GM20431 (cell line): Measurements from ENCODE around the gene RASSF5.

Experiments used
- in situ Hi-C: fragments of 300-500 bp; cut with MseI, MboI; formaldehyde crosslinking; loops from one replicate; pipeline ENCODE4 v1.15.0; 2020; ENCODE audit warnings: low sequenced_read_pairs; ENCODE audit not compliant: unreplicated experiment

The RASSF5 gene

DNA sequence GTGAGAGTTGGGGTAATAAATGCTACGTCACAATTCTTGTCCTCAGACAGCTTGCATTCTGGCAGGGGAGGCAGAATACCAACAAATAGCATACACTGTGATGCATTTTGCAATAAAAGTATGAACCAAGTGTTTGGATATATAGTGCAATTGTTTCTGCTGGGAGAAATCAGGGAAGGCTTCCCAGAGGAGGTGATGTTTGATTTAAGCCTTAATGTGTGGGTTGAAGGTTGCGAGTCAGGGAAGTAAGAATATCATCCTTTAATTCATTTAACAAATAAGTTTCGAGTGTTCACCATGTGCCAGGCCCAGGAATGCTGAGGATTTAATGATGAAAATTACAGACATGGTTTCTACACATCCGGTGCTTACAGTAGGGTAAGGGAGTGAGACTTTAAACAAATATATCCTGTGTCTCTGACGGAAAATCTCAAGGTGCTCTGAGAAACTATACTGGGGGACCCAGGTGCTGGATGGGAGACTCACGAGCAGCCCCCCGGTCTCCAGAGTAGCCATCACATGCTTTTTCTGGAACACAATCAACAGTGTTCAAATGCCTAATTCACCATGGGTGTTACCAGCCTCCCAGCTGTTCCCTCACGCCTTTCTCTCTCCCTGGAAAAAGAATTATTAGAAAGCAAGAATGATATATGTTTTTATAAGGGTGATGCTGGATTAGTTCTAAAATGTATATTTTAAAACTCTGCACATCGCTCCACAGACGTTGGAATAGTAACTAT is 31.7 kb downstream of the RASSF5 start:
- in situ Hi-C loops = no loop called here

DNA sequence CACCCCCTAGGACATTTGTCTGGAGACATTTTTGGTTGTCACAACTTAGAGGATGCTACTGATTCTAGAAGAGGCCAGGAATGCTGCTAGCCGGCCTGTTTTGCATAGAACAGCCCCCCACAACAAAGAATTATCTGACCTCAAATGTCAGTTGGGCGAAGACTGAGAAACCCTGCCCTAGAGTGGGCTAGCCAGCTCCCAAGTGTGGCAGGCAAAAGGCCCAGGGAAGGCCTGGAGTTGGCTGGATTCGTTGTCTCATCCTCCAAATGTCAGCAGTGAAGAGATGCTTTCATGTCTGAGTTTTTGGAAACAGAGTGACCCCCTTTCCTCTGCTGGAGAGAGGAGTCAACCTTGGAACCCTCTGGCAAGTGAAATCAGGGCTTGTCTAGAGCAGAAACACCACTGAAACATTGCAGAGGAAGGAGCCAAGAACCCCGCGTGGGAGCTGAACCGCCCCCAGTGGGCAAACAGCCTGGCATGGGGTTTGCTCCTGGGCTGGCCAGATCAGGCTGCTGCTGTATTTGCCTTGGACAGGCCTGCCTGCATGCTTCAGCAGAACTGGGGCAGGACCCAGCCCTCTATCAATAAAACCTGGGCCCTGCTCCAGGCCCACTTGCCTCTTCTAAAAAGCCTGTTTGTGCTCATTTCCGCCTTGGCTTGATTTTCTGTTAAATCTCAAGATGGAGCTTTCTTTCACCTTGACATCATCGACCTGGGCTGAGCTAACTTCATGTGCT is 32.9 kb downstream of the RASSF5 start:
- in situ Hi-C loops = loop anchor here (5.0 kb wide), 1 partner anchor 47 kb away; no protein-coding TSS in a partner anchor

DNA sequence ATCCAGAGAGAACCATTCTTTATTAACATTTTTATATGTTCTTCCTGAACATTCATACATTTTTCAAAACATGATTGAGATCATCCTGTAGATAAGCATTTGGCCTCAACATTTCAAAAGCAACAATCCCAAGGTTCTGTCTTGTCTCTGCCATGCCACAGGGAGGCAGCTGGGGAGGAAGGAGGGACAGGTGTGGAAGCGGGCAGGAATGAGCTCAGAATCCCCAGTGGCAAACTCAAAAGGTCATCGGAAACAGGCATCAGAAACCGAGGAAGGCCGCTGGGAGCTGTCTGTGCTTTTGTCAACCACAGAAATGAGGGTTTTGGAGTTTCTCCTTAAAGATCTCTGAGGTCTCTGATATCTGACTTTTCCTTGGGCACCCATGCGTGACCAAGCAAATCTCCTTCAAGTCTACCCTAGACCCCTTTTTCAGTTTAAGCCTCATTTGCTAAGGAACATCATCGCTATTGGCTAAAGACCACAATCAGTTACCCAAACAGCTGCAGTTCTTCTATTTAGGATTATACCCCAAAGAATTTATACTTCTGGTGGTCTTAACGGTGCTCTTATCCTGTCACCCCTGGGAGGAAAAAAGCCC is 34.0 kb downstream of the RASSF5 start:
- in situ Hi-C loops = loop anchor here (5.0 kb wide), 1 partner anchor 46 kb away; no protein-coding TSS in a partner anchor

DNA sequence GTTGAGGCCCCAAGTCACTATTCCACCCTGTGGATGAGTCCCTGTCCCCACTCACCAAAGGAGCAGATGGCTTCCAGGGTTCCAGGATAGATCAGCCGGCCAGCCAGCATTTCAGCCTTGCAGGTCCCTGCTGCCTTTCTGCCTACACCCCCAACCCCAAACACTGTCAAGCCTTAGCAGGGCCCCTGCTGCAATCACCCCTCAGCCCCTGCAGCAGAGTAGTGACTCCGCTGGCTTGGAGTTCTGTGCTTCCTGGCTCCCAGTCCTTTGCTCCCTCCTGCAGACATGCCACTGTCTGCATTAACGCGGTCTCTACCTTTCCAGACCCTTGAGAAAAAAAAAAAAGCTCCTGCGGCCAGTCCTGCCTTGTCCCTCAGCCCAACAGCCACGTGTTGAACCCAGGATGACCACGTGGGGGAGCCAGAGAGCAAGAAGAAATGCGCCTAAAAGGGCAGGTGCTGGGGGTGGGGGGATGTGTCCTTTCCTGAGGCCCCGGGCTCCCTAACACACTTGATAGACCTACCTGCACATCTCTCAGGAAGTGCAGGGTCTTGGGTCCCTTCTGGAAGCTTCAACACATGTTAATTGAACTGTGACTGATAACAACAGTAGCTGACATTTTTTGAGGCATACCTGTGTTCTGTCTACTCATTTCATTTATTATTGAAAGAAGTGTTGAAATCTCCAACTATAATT is 37.4 kb downstream of the RASSF5 start:
- in situ Hi-C loops = loop anchor here (5.0 kb wide), 1 partner anchor 43 kb away; no protein-coding TSS in a partner anchor

DNA sequence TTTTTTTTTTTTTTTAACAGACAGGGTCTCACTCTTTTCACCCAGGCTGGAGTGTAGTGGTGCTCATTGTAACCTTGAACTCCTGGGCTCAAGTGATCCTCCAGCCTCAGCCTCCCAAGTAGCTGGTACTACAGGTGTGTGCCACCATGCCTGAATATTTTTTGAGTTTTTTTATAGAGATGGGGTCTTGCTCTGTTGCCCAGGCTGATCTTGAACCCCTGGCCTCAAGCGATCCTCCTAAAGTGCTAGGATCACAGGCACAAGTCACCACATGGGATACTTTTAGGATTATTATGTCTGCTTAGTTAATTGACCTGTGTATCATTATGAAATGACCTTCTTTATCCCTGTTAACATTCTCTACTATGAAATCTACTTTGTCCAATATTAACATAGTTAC is 38.0 kb downstream of the RASSF5 start:
- in situ Hi-C loops = no loop called here

DNA sequence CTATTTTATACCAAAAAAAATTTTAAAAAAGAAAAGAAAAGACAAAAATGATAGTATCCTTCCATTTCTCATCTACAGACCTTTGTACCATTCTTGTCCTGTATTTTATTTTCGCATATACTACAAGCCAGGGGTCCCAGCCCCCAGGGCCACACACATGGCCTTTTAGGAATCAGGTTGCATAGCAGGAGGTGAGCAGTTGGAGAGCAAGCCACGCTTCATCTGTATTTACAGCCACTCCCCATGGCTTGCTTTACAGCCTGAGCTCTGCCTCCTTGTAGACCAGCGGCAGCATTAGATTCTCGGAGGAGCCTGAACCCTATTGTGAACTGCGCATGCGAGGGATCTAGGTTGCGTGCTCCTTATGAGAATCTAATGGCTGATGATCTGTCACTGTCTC is 39.8 kb downstream of the RASSF5 start:
- in situ Hi-C loops = no loop called here

DNA sequence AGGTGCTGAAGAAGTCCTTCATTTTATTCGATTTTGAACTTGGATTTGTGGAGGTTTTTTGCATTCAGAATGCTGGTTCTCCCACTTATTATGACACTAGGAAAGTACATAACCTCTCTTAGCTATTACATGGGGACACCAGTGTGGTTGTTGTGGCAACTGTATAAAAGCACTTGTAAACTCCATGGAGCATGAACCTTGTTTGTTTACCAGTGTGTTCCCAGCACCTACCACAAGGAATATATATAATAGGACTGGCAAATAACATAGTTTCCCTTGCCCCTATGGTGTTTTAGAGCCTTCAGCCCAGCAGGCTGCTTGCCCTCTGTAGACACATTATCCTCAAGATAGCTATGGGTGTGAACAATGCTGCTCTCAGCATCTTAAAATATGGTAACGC is 43.1 kb downstream of the RASSF5 start:
- in situ Hi-C loops = no loop called here

DNA sequence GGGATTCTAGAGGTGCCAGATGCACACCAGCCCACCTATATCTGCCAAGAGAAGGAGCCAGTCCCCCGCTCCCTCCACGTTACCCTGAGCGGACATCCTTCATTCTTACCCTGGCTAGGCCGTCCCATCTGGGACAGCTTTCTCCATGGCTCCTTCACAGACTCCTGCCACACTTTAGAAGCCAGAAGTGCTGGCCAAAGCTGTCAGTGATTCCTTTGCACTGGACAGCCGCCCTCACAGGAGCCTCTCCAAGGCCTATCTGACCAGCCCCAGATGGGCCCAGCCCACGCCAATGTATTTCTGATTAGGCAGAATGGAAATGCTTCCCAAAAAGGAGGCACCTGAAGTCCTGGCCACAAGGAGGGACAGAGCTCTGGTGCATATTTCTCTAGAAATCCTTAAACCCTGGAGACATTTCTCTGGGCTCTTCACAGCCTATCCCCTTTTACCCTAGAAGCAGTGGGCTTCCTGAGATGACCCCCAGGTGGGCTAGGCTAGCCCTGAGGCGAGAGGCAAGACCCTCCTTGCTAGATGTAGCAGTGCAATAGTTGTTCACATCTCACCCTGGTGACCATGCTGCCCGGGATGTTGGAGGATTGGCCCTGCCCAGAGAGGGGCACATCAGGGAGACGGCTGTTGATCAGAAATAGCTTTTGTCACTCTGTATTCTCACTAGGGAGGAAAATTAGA is 44.1 kb downstream of the RASSF5 start:
- in situ Hi-C loops = no loop called here

DNA sequence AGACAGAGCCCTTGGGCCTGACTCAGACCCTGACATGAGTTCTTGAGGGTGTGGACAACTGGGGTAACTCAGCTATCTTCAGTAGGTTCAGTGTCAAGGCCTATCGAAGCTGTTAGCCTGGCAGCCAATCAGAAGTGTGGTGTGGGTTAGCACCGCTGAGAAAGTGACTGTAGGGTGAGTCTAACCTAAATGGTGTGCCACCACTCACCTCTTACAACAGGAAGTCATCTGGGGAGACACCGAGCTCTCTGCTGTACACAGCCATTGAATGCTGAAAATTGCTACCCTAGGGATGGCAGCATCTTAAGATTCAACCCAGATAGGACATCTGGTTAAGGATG is 44.6 kb downstream of the RASSF5 start:
- in situ Hi-C loops = no loop called here

DNA sequence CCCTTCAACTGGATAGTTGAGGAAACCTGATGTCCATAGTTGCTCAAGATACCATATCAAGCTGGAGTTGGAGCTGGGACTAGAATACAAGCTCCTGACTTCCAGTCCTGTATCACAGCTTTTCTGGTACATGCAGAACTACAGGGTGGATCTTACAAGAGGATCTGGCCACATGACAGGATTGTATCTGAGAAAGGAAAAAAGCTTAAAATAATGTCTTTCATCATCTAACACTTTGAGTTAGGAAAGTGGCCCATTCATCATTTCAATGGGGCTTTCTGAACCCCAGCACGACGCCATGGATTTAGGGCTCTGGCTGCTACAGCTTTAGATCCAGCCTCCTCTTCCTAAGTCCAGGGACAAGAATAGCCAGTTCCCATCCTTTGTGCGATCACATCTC is 46.9 kb downstream of the RASSF5 start:
- in situ Hi-C loops = no loop called here

DNA sequence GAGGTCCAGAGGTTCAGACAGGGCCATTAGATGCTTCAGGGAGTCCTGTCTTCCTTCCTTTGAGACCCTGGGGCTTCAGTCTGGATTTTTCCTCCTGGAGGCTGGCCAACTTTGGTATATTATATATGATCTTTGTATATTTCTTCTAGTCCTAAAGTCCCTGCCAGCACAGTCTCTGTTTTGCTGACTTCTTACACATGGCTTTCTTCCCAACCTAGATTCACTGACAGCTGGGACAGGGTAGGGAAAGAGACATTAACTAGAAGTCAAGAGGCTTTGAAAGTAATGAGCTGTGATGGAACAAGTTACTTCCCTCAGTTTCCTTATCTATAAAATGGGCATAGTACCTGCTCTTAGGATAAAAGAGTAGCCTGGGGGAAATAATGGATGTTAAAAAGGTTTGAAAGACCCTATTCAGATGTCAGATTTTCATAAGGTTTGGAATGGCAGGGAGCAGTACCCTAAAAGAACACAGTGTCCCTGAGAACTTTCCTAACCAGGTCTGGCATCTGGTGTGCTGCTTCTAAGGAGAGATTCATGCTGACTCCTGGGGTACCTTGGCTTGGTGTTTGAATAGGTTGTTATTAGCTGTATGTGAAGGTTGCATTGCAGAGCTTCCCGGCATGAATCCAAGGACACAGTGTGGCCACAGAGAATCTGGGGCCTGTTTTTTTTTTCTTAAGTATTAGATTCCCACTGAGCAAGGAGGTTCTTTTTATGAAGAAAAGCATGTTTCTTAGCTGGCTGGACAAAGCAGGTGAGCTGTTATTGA is 47.6 kb downstream of the RASSF5 start:
- in situ Hi-C loops = no loop called here

DNA sequence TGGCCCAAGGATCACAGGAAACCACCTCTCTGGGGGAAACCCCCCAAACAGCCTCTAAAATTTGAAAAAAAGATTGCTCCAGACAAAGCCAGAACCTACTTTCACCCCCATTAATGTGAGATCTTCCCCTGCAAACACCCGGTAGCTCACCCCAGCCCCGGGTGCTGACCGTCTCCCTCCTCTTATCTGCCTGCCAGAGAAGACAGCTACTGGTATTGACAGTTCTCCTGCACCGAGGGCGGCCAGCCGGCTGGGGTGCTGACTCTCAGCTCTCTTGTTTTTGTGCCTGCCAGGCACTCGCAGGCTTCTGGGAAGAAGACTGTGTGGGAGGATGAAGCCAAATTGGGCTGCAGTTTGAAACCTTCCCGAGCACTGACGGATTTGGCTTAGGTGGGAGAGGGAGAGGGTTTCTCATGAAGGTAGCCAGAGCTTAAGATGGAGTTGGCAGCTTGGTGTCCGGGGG is 48.2 kb downstream of the RASSF5 start:
- in situ Hi-C loops = no loop called here

DNA sequence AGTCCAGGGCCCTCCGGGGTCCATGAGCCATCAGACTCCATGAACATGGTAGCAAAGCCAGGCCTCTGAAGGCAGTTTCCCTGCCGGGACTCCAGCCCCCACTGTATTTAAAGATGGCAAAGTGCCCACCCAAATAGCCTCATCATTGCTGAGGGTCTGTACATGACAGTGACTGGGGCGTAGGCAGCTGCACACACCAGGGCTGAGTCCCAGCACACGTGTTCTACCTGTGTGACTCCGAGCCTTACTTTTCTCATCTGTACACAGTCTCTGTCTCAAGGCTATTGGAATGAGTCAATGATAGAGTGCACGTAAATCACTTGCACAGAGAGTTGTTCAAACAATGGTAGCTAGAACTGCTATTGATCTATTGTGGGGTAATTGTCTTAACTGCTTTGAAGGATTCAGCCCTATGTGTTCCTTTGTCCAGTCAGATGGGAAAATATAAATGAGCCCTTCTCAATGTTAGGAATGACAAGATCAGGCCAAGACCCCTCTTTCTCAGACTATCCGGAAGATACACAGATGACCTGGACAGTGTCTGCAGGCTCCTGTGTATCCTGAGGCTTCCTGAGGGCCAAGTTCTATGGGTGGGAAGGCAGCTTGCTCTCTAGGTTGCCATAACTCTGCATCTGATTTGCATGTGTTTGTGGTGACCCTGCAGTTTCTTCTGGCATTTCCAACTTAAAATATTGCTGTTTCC is 48.9 kb downstream of the RASSF5 start:
- in situ Hi-C loops = no loop called here

DNA sequence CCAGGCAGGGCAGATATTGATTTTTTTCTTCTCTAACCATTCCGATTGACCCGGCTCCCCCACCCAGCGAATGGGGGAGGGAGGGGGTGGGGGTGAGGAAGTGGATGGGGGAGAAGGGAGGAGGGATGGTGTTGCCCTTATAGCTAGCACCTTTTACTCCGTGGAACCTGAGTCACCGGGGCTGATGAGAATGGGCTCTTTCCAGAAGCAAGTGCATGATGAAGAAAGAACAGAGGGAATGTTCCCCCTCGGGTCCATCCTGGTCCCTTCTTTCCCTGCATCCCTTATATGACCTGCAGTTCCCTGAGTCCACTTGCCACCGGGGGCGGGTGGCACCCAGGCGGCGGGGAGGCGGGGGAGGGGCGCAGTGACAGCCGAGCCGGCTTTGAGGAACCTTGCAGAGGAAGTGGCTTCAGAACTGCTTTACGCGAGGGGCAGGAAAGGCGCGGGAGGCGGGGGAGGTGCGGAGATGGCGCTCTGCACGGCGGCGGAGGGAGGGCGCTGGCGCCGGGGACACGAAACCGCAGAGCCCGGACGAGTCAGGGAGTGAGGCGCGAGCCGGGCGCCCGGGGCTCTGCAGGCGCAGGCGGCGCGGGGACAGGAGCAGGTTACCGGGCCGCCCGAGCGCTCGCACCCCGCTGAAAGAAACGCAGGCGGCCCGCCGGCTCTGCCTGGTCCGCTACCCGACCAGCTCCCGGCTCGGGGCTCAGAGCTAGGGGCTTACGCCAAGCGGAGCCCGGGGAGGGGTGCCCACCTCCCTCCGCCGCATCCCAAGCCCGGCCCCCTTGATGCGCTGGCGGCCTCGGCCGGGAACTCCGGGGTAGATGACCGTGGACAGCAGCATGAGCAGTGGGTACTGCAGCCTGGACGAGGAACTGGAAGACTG is 49.7 kb downstream of the RASSF5 start:
- in situ Hi-C loops = no loop called here

DNA sequence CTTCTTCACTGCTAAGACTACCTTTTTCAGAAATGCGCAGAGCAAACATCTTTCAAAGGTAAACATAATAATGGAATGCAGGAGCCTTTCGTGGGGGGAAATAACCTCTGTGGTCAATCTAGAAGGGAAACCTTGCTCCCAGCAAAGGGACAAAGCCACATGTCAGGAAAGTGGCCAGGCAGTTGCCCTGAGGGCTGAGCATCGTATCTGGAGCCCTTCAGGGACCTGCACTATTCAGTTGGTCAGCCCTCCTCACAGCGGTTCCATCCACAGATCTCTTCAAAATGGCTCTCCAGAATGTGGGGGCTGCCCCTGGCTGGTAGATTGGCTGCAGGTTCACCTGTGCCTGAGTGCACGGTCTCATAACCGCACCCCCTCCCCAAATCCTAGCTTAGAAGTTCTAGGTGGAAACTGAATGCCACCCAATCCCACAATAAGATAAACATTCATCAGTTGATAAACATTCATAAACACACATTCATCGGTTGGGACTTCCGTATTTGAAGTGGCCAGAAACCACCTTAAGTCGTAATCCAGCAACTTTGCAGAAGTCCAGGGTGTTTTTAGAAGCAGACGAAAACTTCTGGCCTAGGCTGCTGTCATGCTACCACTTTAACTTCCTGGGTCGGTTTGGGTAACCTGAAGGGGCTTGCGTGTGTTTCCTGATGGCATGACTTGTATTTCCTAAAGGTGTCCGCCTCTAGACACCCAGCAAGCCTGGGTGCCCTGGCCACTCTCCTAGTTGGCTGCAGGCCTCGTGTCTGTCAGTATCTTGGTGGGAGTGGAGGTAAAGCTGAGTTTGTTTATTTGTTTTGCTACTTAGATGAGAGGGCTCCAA is 50.5 kb downstream of the RASSF5 start:
- in situ Hi-C loops = no loop called here

DNA sequence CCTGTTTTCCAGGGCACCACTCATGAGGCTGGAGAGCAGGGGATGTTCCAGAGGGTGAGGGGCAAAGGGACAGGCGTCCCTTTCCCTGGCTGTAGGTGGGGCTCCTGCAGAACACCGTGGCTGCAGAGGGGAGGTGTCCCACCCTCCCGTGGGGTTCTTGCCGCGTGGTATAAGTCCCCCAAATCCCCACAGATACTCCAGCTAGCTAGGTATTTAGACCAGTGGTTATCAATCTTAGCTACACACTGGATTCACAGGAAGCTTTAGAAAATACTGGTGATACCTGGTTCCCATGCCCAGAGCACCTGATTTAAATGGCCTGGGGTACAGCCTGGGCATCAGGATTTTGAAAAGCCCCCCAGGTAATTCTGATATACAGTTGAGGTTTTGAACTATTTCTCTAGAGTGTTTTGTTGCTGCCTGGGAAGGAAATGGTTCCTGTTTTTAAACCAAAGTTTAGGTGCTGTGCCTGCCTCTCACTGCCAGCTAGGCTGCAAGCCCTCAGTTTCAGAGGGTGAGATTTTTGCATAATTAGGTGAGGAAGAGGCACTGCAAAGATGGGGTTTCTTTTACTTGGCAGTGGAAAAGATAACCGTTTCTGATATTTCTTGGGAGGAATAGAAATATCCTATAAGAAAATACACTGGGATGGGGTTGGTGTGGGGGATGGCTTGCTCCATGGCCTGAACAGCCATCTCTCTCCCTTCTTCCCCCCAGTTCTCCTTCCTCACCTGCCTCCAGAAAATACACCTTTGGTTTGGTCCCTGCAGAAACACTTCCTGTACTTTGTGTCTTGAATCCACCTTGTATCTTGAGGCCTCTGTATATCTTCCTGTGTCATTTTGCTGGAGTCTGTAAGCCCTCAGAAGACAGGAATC is 51.7 kb downstream of the RASSF5 start:
- in situ Hi-C loops = no loop called here
